GM18858 (cell line): ENCODE results near the gene MEF2D.

Source experiments
- ATAC-seq: cut with Tn5 transposase; IDR thresholded peaks from one replicate; pipeline ENCODE4 v1.9.1; 2021; ENCODE audit not compliant: unreplicated experiment

MEF2D gene

GRCh38 chr1:156525071-156525501 lies 24.5 kb upstream of the MEF2D start:
- ATAC-seq: no peak

- no peak for ATAC-seq
Observed at GRCh38 chr1:156524481-156524869, 23.9 kb upstream of the MEF2D start.

- no peak for ATAC-seq
Observed at GRCh38 chr1:156523801-156524480, 23.4 kb upstream of the MEF2D start.

- no peak for ATAC-seq
Observed at GRCh38 chr1:156522443-156522970, 21.9 kb upstream of the MEF2D start.

- no peak for ATAC-seq
Observed at GRCh38 chr1:156517748-156518147, 17.2 kb upstream of the MEF2D start.

GRCh38 chr1:156516821-156517220 lies 16.2 kb upstream of the MEF2D start:
- ATAC-seq: no peak

- ATAC-seq: no peak
Observed at GRCh38 chr1:156515956-156516355, 15.4 kb upstream of the MEF2D start.

- ATAC-seq: no peak
Observed at GRCh38 chr1:156513185-156513584, 12.6 kb upstream of the MEF2D start.

- no peak for ATAC-seq
Observed at GRCh38 chr1:156511644-156512043, 11.1 kb upstream of the MEF2D start.

GRCh38 chr1:156510709-156511108 lies 10.1 kb upstream of the MEF2D start:
- ATAC-seq: no peak

GRCh38 chr1:156509424-156510034 lies 9.0 kb upstream of the MEF2D start:
- ATAC-seq: no peak

GRCh38 chr1:156508955-156509234 lies 8.3 kb upstream of the MEF2D start:
- no peak for ATAC-seq

GRCh38 chr1:156508205-156508954 lies 7.8 kb upstream of the MEF2D start:
- ATAC-seq: no peak

- ATAC-seq: no peak
Observed at GRCh38 chr1:156506450-156506849, 5.9 kb upstream of the MEF2D start.

GRCh38 chr1:156505679-156506298 lies 5.2 kb upstream of the MEF2D start:
- ATAC-seq: no peak

- ATAC-seq: no peak
Observed at GRCh38 chr1:156504821-156505678, 4.5 kb upstream of the MEF2D start.

- no peak for ATAC-seq
Observed at GRCh38 chr1:156504438-156504813, 3.9 kb upstream of the MEF2D start.

GRCh38 chr1:156503698-156504437 lies 3.3 kb upstream of the MEF2D start:
- no peak for ATAC-seq

- ATAC-seq: no peak
Observed at GRCh38 chr1:156502894-156503697, 2.5 kb upstream of the MEF2D start.
